Activated naive CD8-positive, alpha-beta T cell treated with anti-CD3 and anti-CD28 coated beads, Interleukin-2, amount 50 U/mL, for 24 hours (primary cell): ENCODE measurements around the gene WNT2B.

ENCODE experiments used
- ATAC-seq: fragments of 150-1000 bp; cut with Tn5 transposase; one replicate; pipeline ENCODE4 v1.10.0; 2021
- DNase-seq: peaks from one replicate; pipeline ENCODE4 v3.0.0; 2021
- H3K27ac Mint-ChIP-seq: one replicate; pipeline ENCODE4 v1.8.0; 2021; ENCODE audit warnings: mild to moderate bottlenecking, mixed read lengths
- H3K27me3 Mint-ChIP-seq: one replicate; pipeline ENCODE4 v1.8.0; 2021; ENCODE audit warnings: mixed read lengths
- H3K36me3 Mint-ChIP-seq: one replicate; pipeline ENCODE4 v1.8.0; 2021; ENCODE audit warnings: low read depth, mixed read lengths
- H3K4me1 Mint-ChIP-seq: one replicate; pipeline ENCODE4 v1.8.0; 2021; ENCODE audit warnings: mixed read lengths
- H3K4me3 Mint-ChIP-seq: one replicate; pipeline ENCODE4 v1.8.0; 2021; ENCODE audit warnings: mild to moderate bottlenecking, moderate library complexity, mixed read lengths
- H3K9me3 Mint-ChIP-seq: one replicate; pipeline ENCODE4 v1.8.0; 2021; ENCODE audit warnings: mixed read lengths

The WNT2B gene

GRCh38 chr1:112528076-112528475 lies 19.3 kb downstream of the WNT2B start:
- Mint-ChIP-seq H3K27me3 (no peaks in the 10 kb centered on the region), H3K27ac (no peak overlapping the region), H3K4me3 (no peak overlapping the region), H3K36me3 (peaks cover 2% of the 10 kb centered on the region), H3K9me3 (no peaks in the 10 kb centered on the region), H3K4me1 (no peaks in the 10 kb centered on the region)
- ATAC-seq (no peak), DNase-seq (no peak)

- no peak overlapping the region for H3K27ac Mint-ChIP-seq
- H3K4me3 Mint-ChIP-seq, result no peak overlapping the region
- no peaks in the 10 kb centered on the region for H3K9me3 Mint-ChIP-seq
- no peaks in the 10 kb centered on the region for H3K4me1 Mint-ChIP-seq
- ATAC-seq (no peak), DNase-seq (no peak)
- H3K36me3 Mint-ChIP-seq, result peaks cover 2% of the 10 kb centered on the region
- no peaks in the 10 kb centered on the region for H3K27me3 Mint-ChIP-seq
These were observed 20.5 kb downstream of the WNT2B start for GRCh38 chr1:112529301-112529700.

GRCh38 chr1:112530832-112531231 lies 22.1 kb downstream of the WNT2B start:
- no peak overlapping the region for H3K4me3 Mint-ChIP-seq
- no peaks in the 10 kb centered on the region for H3K4me1 Mint-ChIP-seq
- H3K9me3 Mint-ChIP-seq, result no peaks in the 10 kb centered on the region
- H3K27me3 Mint-ChIP-seq, result no peaks in the 10 kb centered on the region
- peaks cover 2% of the 10 kb centered on the region for H3K36me3 Mint-ChIP-seq
- DNase-seq (no peak), ATAC-seq (no peak)
- no peak overlapping the region for H3K27ac Mint-ChIP-seq

- Mint-ChIP-seq H3K36me3 (no peaks in the 10 kb centered on the region), H3K4me1 (no peaks in the 10 kb centered on the region), H3K9me3 (no peaks in the 10 kb centered on the region), H3K4me3 (no peak overlapping the region), H3K27ac (no peak overlapping the region), H3K27me3 (no peaks in the 10 kb centered on the region)
- ATAC-seq, result no peak
- DNase-seq, result no peak
These were observed 23.3 kb downstream of the WNT2B start for GRCh38 chr1:112532064-112532463.

- Mint-ChIP-seq H3K9me3 (no peaks in the 10 kb centered on the region), H3K27me3 (no peaks in the 10 kb centered on the region), H3K36me3 (no peaks in the 10 kb centered on the region), H3K4me1 (no peaks in the 10 kb centered on the region), H3K4me3 (no peak overlapping the region), H3K27ac (no peak overlapping the region)
- no peak for DNase-seq
- ATAC-seq, result no peak
These were observed 24.3 kb downstream of the WNT2B start for GRCh38 chr1:112533029-112533428.

GRCh38 chr1:112536561-112536960 lies 27.8 kb downstream of the WNT2B start:
- DNase-seq (no peak), ATAC-seq (no peak)
- no peak overlapping the region for H3K27ac Mint-ChIP-seq
- no peaks in the 10 kb centered on the region for H3K27me3 Mint-ChIP-seq
- H3K9me3 Mint-ChIP-seq, result no peaks in the 10 kb centered on the region
- no peaks in the 10 kb centered on the region for H3K4me1 Mint-ChIP-seq
- no peaks in the 10 kb centered on the region for H3K36me3 Mint-ChIP-seq
- no peak overlapping the region for H3K4me3 Mint-ChIP-seq

- H3K27me3 Mint-ChIP-seq, result no peaks in the 10 kb centered on the region
- no peaks in the 10 kb centered on the region for H3K9me3 Mint-ChIP-seq
- H3K4me3 Mint-ChIP-seq, result no peak overlapping the region
- ATAC-seq (no peak), DNase-seq (no peak)
- no peak overlapping the region for H3K27ac Mint-ChIP-seq
- no peaks in the 10 kb centered on the region for H3K4me1 Mint-ChIP-seq
- H3K36me3 Mint-ChIP-seq, result no peaks in the 10 kb centered on the region
These were observed 28.7 kb downstream of the WNT2B start for GRCh38 chr1:112537456-112537855.

GRCh38 chr1:112538883-112539282 lies 30.1 kb downstream of the WNT2B start:
- ATAC-seq (no peak), DNase-seq (no peak)
- Mint-ChIP-seq H3K9me3 (no peaks in the 10 kb centered on the region), H3K27ac (no peak overlapping the region), H3K4me1 (no peaks in the 10 kb centered on the region), H3K36me3 (no peaks in the 10 kb centered on the region), H3K4me3 (no peak overlapping the region), H3K27me3 (no peaks in the 10 kb centered on the region)

GRCh38 chr1:112540226-112540794 lies 31.5 kb downstream of the WNT2B start:
- Mint-ChIP-seq H3K27ac (no peak overlapping the region), H3K27me3 (no peaks in the 10 kb centered on the region), H3K9me3 (no peaks in the 10 kb centered on the region), H3K4me1 (peaks cover 3% of the 10 kb centered on the region), H3K36me3 (no peaks in the 10 kb centered on the region), H3K4me3 (no peak overlapping the region)
- ATAC-seq (no peak), DNase-seq (no peak)

GRCh38 chr1:112541299-112541698 lies 32.5 kb downstream of the WNT2B start:
- Mint-ChIP-seq H3K36me3 (no peaks in the 10 kb centered on the region), H3K27me3 (no peaks in the 10 kb centered on the region), H3K4me3 (no peak overlapping the region), H3K27ac (no peak overlapping the region), H3K9me3 (no peaks in the 10 kb centered on the region), H3K4me1 (peaks cover 3% of the 10 kb centered on the region)
- DNase-seq (no peak), ATAC-seq (no peak)

GRCh38 chr1:112542206-112542973 lies 33.6 kb downstream of the WNT2B start:
- Mint-ChIP-seq H3K36me3 (no peaks in the 10 kb centered on the region), H3K4me1 (peaks cover 3% of the 10 kb centered on the region), H3K27me3 (no peaks in the 10 kb centered on the region), H3K4me3 (no peak overlapping the region), H3K9me3 (no peaks in the 10 kb centered on the region), H3K27ac (no peak overlapping the region)
- DNase-seq (no peak), ATAC-seq (no peak)

- ATAC-seq (peak; percentile 57), DNase-seq (no peak)
- Mint-ChIP-seq H3K9me3 (no peaks in the 10 kb centered on the region), H3K36me3 (no peaks in the 10 kb centered on the region), H3K27me3 (no peaks in the 10 kb centered on the region), H3K4me1 (peaks cover 3% of the 10 kb centered on the region), H3K4me3 (no peak overlapping the region), H3K27ac (no peak overlapping the region)
These were observed 35.4 kb downstream of the WNT2B start for GRCh38 chr1:112544011-112544688.

- Mint-ChIP-seq H3K27ac (no peak overlapping the region), H3K36me3 (no peaks in the 10 kb centered on the region), H3K4me3 (no peak overlapping the region), H3K4me1 (peaks cover 3% of the 10 kb centered on the region), H3K27me3 (no peaks in the 10 kb centered on the region), H3K9me3 (no peaks in the 10 kb centered on the region)
- ATAC-seq (no peak), DNase-seq (no peak)
These were observed 36.0 kb downstream of the WNT2B start for GRCh38 chr1:112544751-112545150.

- Mint-ChIP-seq H3K4me1 (peaks cover 3% of the 10 kb centered on the region), H3K4me3 (no peak overlapping the region), H3K9me3 (no peaks in the 10 kb centered on the region), H3K27ac (no peak overlapping the region), H3K27me3 (no peaks in the 10 kb centered on the region), H3K36me3 (no peaks in the 10 kb centered on the region)
- ATAC-seq, result no peak
- DNase-seq, result no peak
These were observed 37.3 kb downstream of the WNT2B start for GRCh38 chr1:112546076-112546475.

GRCh38 chr1:112548547-112548946 lies 39.8 kb downstream of the WNT2B start:
- no peaks in the 10 kb centered on the region for H3K9me3 Mint-ChIP-seq
- no peak overlapping the region for H3K27ac Mint-ChIP-seq
- ATAC-seq, result no peak

More at GRCh38 chr1:112548547-112548946, 39.8 kb downstream of the WNT2B start:
- Mint-ChIP-seq H3K4me3 (no peak overlapping the region), H3K4me1 (peaks cover 3% of the 10 kb centered on the region), H3K27me3 (no peaks in the 10 kb centered on the region), H3K36me3 (peaks cover 3% of the 10 kb centered on the region)
- no peak for DNase-seq
